ENCODE results near the gene KCMF1. TPM values are rescaled to one million over a fixed set of nuclear protein-coding genes. Genes with fewer than 3 reads are reported as not detected.

KCMF1 gene
- total RNA-seq, 1 experiment from 2014 or later, result 73.6 TPM

- Histone ChIP-seq H3K4me3 (ENCODE audit: low read length) (no peak overlapping the region), H3K79me2 (ENCODE audit: low read length) (peaks cover 42% of the 10 kb centered on the region), H3K27me3 (ENCODE audit: low read length) (no peaks in the 10 kb centered on the region), H3K4me2 (ENCODE audit: low read length) (no peak overlapping the region), H3K9ac (ENCODE audit: low read length) (no peak overlapping the region), H3K4me1 (ENCODE audit: insufficient read depth, low read length) (peaks cover 37% of the 10 kb centered on the region), H3F3A (ENCODE audit: low read length, unreplicated experiment) (peaks cover 18% of the 10 kb centered on the region), H2AFZ (ENCODE audit: low read length) (no peak overlapping the region), H4K20me1 (ENCODE audit: low read length) (no peaks in the 10 kb centered on the region), H3K36me3 (ENCODE audit: low read depth, low read length) (peaks cover 3% of the 10 kb centered on the region; the same call in 1 of the 2 replicates), H3K9me3 (ENCODE audit: low read length) (no peaks in the 10 kb centered on the region), H3K9me2 (replicated peaks; ENCODE audit: low read length) (no peaks in the 10 kb centered on the region), H3K27ac (ENCODE audit: low read length) (no peak overlapping the region)
- no TSS peak for BruUV-seq (replicated peaks)
- no peak for DNase-seq
- CTCF ChIA-PET, result no interaction called here
- TF ChIP-seq EZH2 (IDR thresholded peaks at IDR 0.05; ENCODE audit: low read length, unreplicated experiment), result no peak
- TF ChIP-seq, protein P1, sequence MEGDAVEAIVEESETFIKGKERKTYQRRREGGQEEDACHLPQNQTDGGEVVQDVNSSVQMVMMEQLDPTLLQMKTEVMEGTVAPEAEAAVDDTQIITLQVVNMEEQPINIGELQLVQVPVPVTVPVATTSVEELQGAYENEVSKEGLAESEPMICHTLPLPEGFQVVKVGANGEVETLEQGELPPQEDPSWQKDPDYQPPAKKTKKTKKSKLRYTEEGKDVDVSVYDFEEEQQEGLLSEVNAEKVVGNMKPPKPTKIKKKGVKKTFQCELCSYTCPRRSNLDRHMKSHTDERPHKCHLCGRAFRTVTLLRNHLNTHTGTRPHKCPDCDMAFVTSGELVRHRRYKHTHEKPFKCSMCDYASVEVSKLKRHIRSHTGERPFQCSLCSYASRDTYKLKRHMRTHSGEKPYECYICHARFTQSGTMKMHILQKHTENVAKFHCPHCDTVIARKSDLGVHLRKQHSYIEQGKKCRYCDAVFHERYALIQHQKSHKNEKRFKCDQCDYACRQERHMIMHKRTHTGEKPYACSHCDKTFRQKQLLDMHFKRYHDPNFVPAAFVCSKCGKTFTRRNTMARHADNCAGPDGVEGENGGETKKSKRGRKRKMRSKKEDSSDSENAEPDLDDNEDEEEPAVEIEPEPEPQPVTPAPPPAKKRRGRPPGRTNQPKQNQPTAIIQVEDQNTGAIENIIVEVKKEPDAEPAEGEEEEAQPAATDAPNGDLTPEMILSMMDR (conservative IDR thresholded peaks at IDR 0.05; ENCODE audit: low read depth, low read length), result no peak
- TF ChIP-seq EZH2phosphoT487 (IDR thresholded peaks at IDR 0.05; ENCODE audit: borderline replicate concordance, low read length), result no peak
- ATAC-seq, result no peak
- intact Hi-C loops (cut with micrococcal nuclease), result no loop called here
- POLR2A ChIA-PET (ENCODE audit: unreplicated experiment), result no interaction called here
Observed at GRCh38 chr2:84962917-84963316, 8.0 kb upstream of the KCMF1 start.

DNA sequence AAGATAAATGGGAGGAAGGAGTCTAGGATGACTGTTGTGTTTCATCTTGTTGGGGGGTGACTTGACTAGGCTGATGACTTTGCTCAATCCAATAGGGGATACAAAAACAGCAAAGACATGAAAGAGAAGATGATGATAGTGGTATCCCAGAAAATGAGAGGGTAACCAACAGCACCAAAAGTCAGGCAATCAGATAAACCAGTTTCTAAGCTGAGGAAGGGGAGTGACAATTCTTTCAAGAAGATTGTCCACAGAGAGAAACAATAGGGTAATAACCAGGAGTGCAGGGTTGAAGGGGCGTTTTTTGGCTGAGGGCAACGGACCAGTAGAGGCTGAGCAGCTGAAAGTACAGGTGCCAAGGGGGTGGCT is 7.7 kb upstream of the KCMF1 start:
- no peak for ATAC-seq
- no TSS peak for BruUV-seq (replicated peaks)

More for the DNA sequence above, 7.7 kb upstream of the KCMF1 start:
- Histone ChIP-seq H2AFZ (ENCODE audit: low read length) (no peak overlapping the region), H3K4me2 (ENCODE audit: low read length) (no peak overlapping the region), H3K4me1 (ENCODE audit: insufficient read depth, low read length) (peaks cover 39% of the 10 kb centered on the region), H4K20me1 (ENCODE audit: low read length) (no peaks in the 10 kb centered on the region), H3K27me3 (ENCODE audit: low read length) (no peaks in the 10 kb centered on the region), H3K4me3 (ENCODE audit: low read length) (no peak overlapping the region), H3K9me3 (ENCODE audit: low read length) (no peaks in the 10 kb centered on the region), H3K27ac (ENCODE audit: low read length) (no peak overlapping the region), H3K9me2 (replicated peaks; ENCODE audit: low read length) (no peaks in the 10 kb centered on the region), H3K79me2 (ENCODE audit: low read length) (peaks cover 46% of the 10 kb centered on the region), H3K9ac (ENCODE audit: low read length) (no peak overlapping the region), H3F3A (ENCODE audit: low read length, unreplicated experiment) (peaks cover 17% of the 10 kb centered on the region), H3K36me3 (ENCODE audit: low read depth, low read length) (peaks cover 3% of the 10 kb centered on the region; the same call in 1 of the 2 replicates)
- intact Hi-C loops (cut with micrococcal nuclease), result no loop called here
- CTCF ChIA-PET, result no interaction called here
- TF ChIP-seq EZH2 (IDR thresholded peaks at IDR 0.05; ENCODE audit: low read length, unreplicated experiment) (no peak), EZH2phosphoT487 (IDR thresholded peaks at IDR 0.05; ENCODE audit: borderline replicate concordance, low read length) (no peak)
- TF ChIP-seq, protein P1 (conservative IDR thresholded peaks at IDR 0.05; ENCODE audit: low read depth, low read length), result no peak
- DNase-seq, result no peak
- POLR2A ChIA-PET (ENCODE audit: unreplicated experiment), result no interaction called here

Measured in PC-3 (cell line).